ENCODE data around the gene MRPL22. TPM values are rescaled to one million over a fixed set of nuclear protein-coding genes. Genes with fewer than 3 reads are reported as not detected.
"Not testable (repeated sequence)": the region's sequence is repeated elsewhere in the genome, so short reads cannot be mapped to it uniquely, and the experiment has no call there.

MRPL22 gene
- total RNA-seq, 1 donor from 2014 or later: 73.1 TPM

GRCh38 chr5:154917757-154918156 is 23.1 kb upstream of the MRPL22 start:
- no peaks in the 10 kb centered on the region for H3K4me1 Mint-ChIP-seq (ENCODE audit: low read depth)
- no peak for DNase-seq (ENCODE audit: low spot score)
- no peaks in the 10 kb centered on the region for H3K9me3 Mint-ChIP-seq
- no peak overlapping the region for H3K4me3 Mint-ChIP-seq
- H3K27me3 Mint-ChIP-seq (ENCODE audit: insufficient read depth): no peaks in the 10 kb centered on the region
- peaks cover 30% of the 10 kb centered on the region for H3K36me3 Mint-ChIP-seq (ENCODE audit: low read depth)
- intact Hi-C loops (cut with micrococcal nuclease): no loop called here
- H3K27ac Mint-ChIP-seq: no peak overlapping the region

GRCh38 chr5:154923441-154924430 is 17.1 kb upstream of the MRPL22 start:
- Mint-ChIP-seq H3K9me3 (no peaks in the 10 kb centered on the region), H3K4me1 (ENCODE audit: low read depth) (peaks cover 5% of the 10 kb centered on the region), H3K36me3 (ENCODE audit: low read depth) (peaks cover 42% of the 10 kb centered on the region), H3K4me3 (no peak overlapping the region), H3K27me3 (ENCODE audit: insufficient read depth) (no peaks in the 10 kb centered on the region), H3K27ac (no peak overlapping the region)
- intact Hi-C loops (cut with micrococcal nuclease): no loop called here
- DNase-seq (ENCODE audit: low spot score): no peak

GRCh38 chr5:154933537-154933936 is 7.3 kb upstream of the MRPL22 start:
- Mint-ChIP-seq H3K9me3 (no peaks in the 10 kb centered on the region), H3K4me1 (ENCODE audit: low read depth) (no peaks in the 10 kb centered on the region), H3K36me3 (ENCODE audit: low read depth) (peaks cover 31% of the 10 kb centered on the region), H3K27me3 (ENCODE audit: insufficient read depth) (no peaks in the 10 kb centered on the region), H3K4me3 (no peak overlapping the region), H3K27ac (no peak overlapping the region)
- DNase-seq (ENCODE audit: low spot score): no peak
- intact Hi-C loops (cut with micrococcal nuclease): no loop called here

GRCh38 chr5:154934881-154935280 is 6.0 kb upstream of the MRPL22 start:
- intact Hi-C loops (cut with micrococcal nuclease): no loop called here
- Mint-ChIP-seq H3K27ac (no peak overlapping the region), H3K9me3 (no peaks in the 10 kb centered on the region), H3K4me1 (ENCODE audit: low read depth) (peaks cover 8% of the 10 kb centered on the region), H3K4me3 (no peak overlapping the region), H3K27me3 (ENCODE audit: insufficient read depth) (no peaks in the 10 kb centered on the region), H3K36me3 (ENCODE audit: low read depth) (peaks cover 30% of the 10 kb centered on the region)
- DNase-seq (ENCODE audit: low spot score): no peak

GRCh38 chr5:154937186-154937717 is 3.6 kb upstream of the MRPL22 start:
- H3K36me3 Mint-ChIP-seq (ENCODE audit: low read depth): peaks cover 16% of the 10 kb centered on the region
- no peak overlapping the region for H3K27ac Mint-ChIP-seq
- H3K4me3 Mint-ChIP-seq: peak overlapping the region; percentile 94
- H3K9me3 Mint-ChIP-seq: no peaks in the 10 kb centered on the region
- peaks cover 13% of the 10 kb centered on the region for H3K4me1 Mint-ChIP-seq (ENCODE audit: low read depth)
- DNase-seq (ENCODE audit: low spot score): no peak
- intact Hi-C loops (cut with micrococcal nuclease): no loop called here
- peaks cover 3% of the 10 kb centered on the region for H3K27me3 Mint-ChIP-seq (ENCODE audit: insufficient read depth)

GRCh38 chr5:154937718-154938466 is 3.0 kb upstream of the MRPL22 start, which contains the start of gene GEMIN5:
GEMIN5 (minus strand) TSS chr5:154938211; CDS start chr5:154938133, 78 bp downstream.
- H3K4me3 Mint-ChIP-seq: peak within 1 kb of the TSS; percentile 94
- no peaks in the 10 kb centered on the region for H3K9me3 Mint-ChIP-seq
- H3K27ac Mint-ChIP-seq: peak within 1 kb of the TSS; percentile 88
- peaks cover 18% of the 10 kb centered on the region for H3K4me1 Mint-ChIP-seq (ENCODE audit: low read depth)
- peaks cover 16% of the 10 kb centered on the region for H3K36me3 Mint-ChIP-seq (ENCODE audit: low read depth)
- peak; percentile 82 for DNase-seq (ENCODE audit: low spot score)
- intact Hi-C loops (cut with micrococcal nuclease): loop anchor here (1.0 kb wide), 1 partner anchor 183 kb away; the partner anchor contains the start of gene LARP1
- peaks cover 3% of the 10 kb centered on the region for H3K27me3 Mint-ChIP-seq (ENCODE audit: insufficient read depth)

GRCh38 chr5:154939387-154939786 is 1.5 kb upstream of the MRPL22 start:
- intact Hi-C loops (cut with micrococcal nuclease); DNase-seq (ENCODE audit: low spot score); H3K27me3 Mint-ChIP-seq (ENCODE audit: insufficient read depth); H3K27ac Mint-ChIP-seq; H3K9me3 Mint-ChIP-seq: not testable (repeated sequence)
- H3K4me3 Mint-ChIP-seq: peak overlapping the region; percentile 94
- H3K4me1 Mint-ChIP-seq (ENCODE audit: low read depth): peaks cover 18% of the 10 kb centered on the region
- H3K36me3 Mint-ChIP-seq (ENCODE audit: low read depth): peaks cover 14% of the 10 kb centered on the region

- Mint-ChIP-seq H3K9me3 (no peaks in the 10 kb centered on the region), H3K27ac (peak overlapping the region; percentile 93), H3K4me1 (ENCODE audit: low read depth) (peaks cover 18% of the 10 kb centered on the region), H3K4me3 (peak overlapping the region; percentile 94), H3K27me3 (ENCODE audit: insufficient read depth) (peaks cover 3% of the 10 kb centered on the region), H3K36me3 (ENCODE audit: low read depth) (peaks cover 5% of the 10 kb centered on the region)
- no peak for DNase-seq (ENCODE audit: low spot score)
- intact Hi-C loops (cut with micrococcal nuclease): loop anchor here (2.0 to 10.0 kb wide), 3 partner anchors 496 to 903 kb away; partner anchors contain the start of genes FAM114A2, GALNT10, MFAP3 and SAP30L
Observed at GRCh38 chr5:154940375-154940771, 500 bp upstream of the MRPL22 start.

- no peak for DNase-seq (ENCODE audit: low spot score)
- H3K27ac Mint-ChIP-seq: no peak overlapping the region
- no peak overlapping the region for H3K4me3 Mint-ChIP-seq
- intact Hi-C loops (cut with micrococcal nuclease): loop anchor here (5.0 to 10.0 kb wide), 2 partner anchors 749 to 906 kb away; partner anchors contain the start of genes FAM114A2, GALNT10 and MFAP3
- H3K4me1 Mint-ChIP-seq (ENCODE audit: low read depth): peaks cover 18% of the 10 kb centered on the region
- H3K9me3 Mint-ChIP-seq: no peaks in the 10 kb centered on the region
- peaks cover 3% of the 10 kb centered on the region for H3K27me3 Mint-ChIP-seq (ENCODE audit: insufficient read depth)
- H3K36me3 Mint-ChIP-seq (ENCODE audit: low read depth): peaks cover 5% of the 10 kb centered on the region
Observed at GRCh38 chr5:154943527-154943926, 2.7 kb downstream of the MRPL22 start.

- Mint-ChIP-seq H3K4me3 (no peak overlapping the region), H3K27ac (no peak overlapping the region), H3K27me3 (ENCODE audit: insufficient read depth) (peaks cover 3% of the 10 kb centered on the region), H3K4me1 (ENCODE audit: low read depth) (peaks cover 12% of the 10 kb centered on the region), H3K36me3 (ENCODE audit: low read depth) (peaks cover 9% of the 10 kb centered on the region), H3K9me3 (no peaks in the 10 kb centered on the region)
- intact Hi-C loops (cut with micrococcal nuclease): loop anchor here (1.0 to 10.0 kb wide), 3 partner anchors 60 to 907 kb away; partner anchors contain the start of genes FAM114A2, GALNT10 and MFAP3
- DNase-seq (ENCODE audit: low spot score): no peak
Observed at GRCh38 chr5:154944716-154945115, 3.8 kb downstream of the MRPL22 start.

GRCh38 chr5:154945695-154946301 is 4.9 kb downstream of the MRPL22 start:
- Mint-ChIP-seq H3K9me3 (no peaks in the 10 kb centered on the region), H3K4me1 (ENCODE audit: low read depth) (peaks cover 6% of the 10 kb centered on the region), H3K4me3 (no peak overlapping the region), H3K27me3 (ENCODE audit: insufficient read depth) (peaks cover 2% of the 10 kb centered on the region), H3K36me3 (ENCODE audit: low read depth) (peaks cover 11% of the 10 kb centered on the region), H3K27ac (no peak overlapping the region)
- no peak for DNase-seq (ENCODE audit: low spot score)
- intact Hi-C loops (cut with micrococcal nuclease): loop anchor here (1.0 to 10.0 kb wide), 2 partner anchors 59 to 751 kb away; partner anchors contain the start of gene GALNT10

GRCh38 chr5:154947778-154948177 is 6.9 kb downstream of the MRPL22 start:
- Mint-ChIP-seq H3K4me1 (ENCODE audit: low read depth) (peaks cover under 1% of the 10 kb centered on the region), H3K9me3 (no peaks in the 10 kb centered on the region), H3K4me3 (no peak overlapping the region)

More at GRCh38 chr5:154947778-154948177, 6.9 kb downstream of the MRPL22 start:
- DNase-seq (ENCODE audit: low spot score): no peak
- peaks cover 14% of the 10 kb centered on the region for H3K36me3 Mint-ChIP-seq (ENCODE audit: low read depth)
- H3K27ac Mint-ChIP-seq: no peak overlapping the region
- H3K27me3 Mint-ChIP-seq (ENCODE audit: insufficient read depth): no peaks in the 10 kb centered on the region
- intact Hi-C loops (cut with micrococcal nuclease): loop anchor here (10.0 kb wide), 1 partner anchor 753 kb away; the partner anchor contains the start of gene GALNT10

Data from activated T-helper 1 cell treated with anti-CD3 and anti-CD28 coated beads, Interleukin-12 subunit alpha, Interleukin-12 subunit beta, Interleukin-2, Interleukin-4 antibody, amounts not matched to agents 30 ng/mL and 10 ng/mL and 1 ng/mL, durations not matched to agents 14 hours and 24 hours and 36 hours (primary cell).